HG03439 (cell line): Measurements from ENCODE around the gene C15orf39.
"Not testable (repeated sequence)": the region's sequence is repeated elsewhere in the genome, so short reads cannot be mapped to it uniquely, and the experiment has no call there.

Experiments
- ATAC-seq: cut with Tn5 transposase; IDR thresholded peaks from one replicate; pipeline ENCODE4 v1.9.1; 2021; ENCODE audit warnings: mild to moderate bottlenecking, moderate library complexity; ENCODE audit not compliant: unreplicated experiment

The C15orf39 gene

GRCh38 chr15:75209289-75209676 lies 7.6 kb downstream of the C15orf39 start:
- ATAC-seq: no peak

- no peak for ATAC-seq
Measured at GRCh38 chr15:75210811-75211230, 9.1 kb downstream of the C15orf39 start.

- no peak for ATAC-seq
Measured at GRCh38 chr15:75211436-75212199, 9.9 kb downstream of the C15orf39 start.

GRCh38 chr15:75212200-75212858 lies 10.6 kb downstream of the C15orf39 start:
- ATAC-seq: no peak

GRCh38 chr15:75213212-75213767 lies 11.6 kb downstream of the C15orf39 start:
- no peak for ATAC-seq

GRCh38 chr15:75213768-75214221 lies 12.1 kb downstream of the C15orf39 start:
- no peak for ATAC-seq

GRCh38 chr15:75214293-75215096 lies 12.8 kb downstream of the C15orf39 start:
- no peak for ATAC-seq

- no peak for ATAC-seq
Measured at GRCh38 chr15:75215107-75216004, 13.7 kb downstream of the C15orf39 start.

- no peak for ATAC-seq
Measured at GRCh38 chr15:75217012-75217411, 15.3 kb downstream of the C15orf39 start.

GRCh38 chr15:75217574-75217973 lies 15.9 kb downstream of the C15orf39 start:
- not testable (repeated sequence) for ATAC-seq

GRCh38 chr15:75219507-75219929 lies 17.8 kb downstream of the C15orf39 start:
- not testable (repeated sequence) for ATAC-seq

GRCh38 chr15:75223688-75224087 lies 22.0 kb downstream of the C15orf39 start:
- no peak for ATAC-seq

- ATAC-seq: no peak
Measured at GRCh38 chr15:75224281-75224680, 22.6 kb downstream of the C15orf39 start.

GRCh38 chr15:75225102-75225836 lies 23.6 kb downstream of the C15orf39 start:
- not testable (repeated sequence) for ATAC-seq

- ATAC-seq: no peak
Measured at GRCh38 chr15:75225951-75226732, 24.5 kb downstream of the C15orf39 start.

- not testable (repeated sequence) for ATAC-seq
Measured at GRCh38 chr15:75227112-75227511, 25.4 kb downstream of the C15orf39 start.

GRCh38 chr15:75227663-75228280 lies 26.1 kb downstream of the C15orf39 start:
- no peak for ATAC-seq

GRCh38 chr15:75228787-75229186 lies 27.1 kb downstream of the C15orf39 start:
- ATAC-seq: no peak
